Osteoblast (primary cell): Measurements from ENCODE around the gene CLDN5. TPM values are rescaled to one million over a fixed set of nuclear protein-coding genes. Genes with fewer than 3 reads are reported as not detected.

Experiments used
- DNase-seq: peaks from one replicate; pipeline ENCODE4 v3.0.0; 2011; ENCODE audit warnings: low spot score, mixed read lengths; ENCODE audit not compliant: insufficient read length; ENCODE audit errors: missing footprints
- H2AFZ ChIP-seq: 2 replicates; pipeline ENCODE4 v1.6.0; 2011; ENCODE audit warnings: mild to moderate bottlenecking, low read length
- H3K27ac ChIP-seq: 2 replicates; pipeline ENCODE4 v1.5.1; 2011; ENCODE audit warnings: mild to moderate bottlenecking, low read depth, low read length, moderate library complexity
- H3K27me3 ChIP-seq: 2 replicates; pipeline ENCODE4 v1.6.0; 2012; ENCODE audit warnings: mild to moderate bottlenecking, control low read depth, inconsistent platforms, low read length, moderate library complexity; ENCODE audit not compliant: insufficient read depth
- H3K36me3 ChIP-seq: 2 replicates; pipeline ENCODE4 v1.5.1; 2011; ENCODE audit warnings: mild to moderate bottlenecking, low read length, control low read depth, moderate library complexity; ENCODE audit not compliant: insufficient read depth
- H3K4me1 ChIP-seq: 2 replicates; pipeline ENCODE4 v1.5.1; 2011; ENCODE audit warnings: mild to moderate bottlenecking, low read length, control low read depth, moderate library complexity; ENCODE audit not compliant: insufficient read depth
- H3K4me2 ChIP-seq: 2 replicates; pipeline ENCODE4 v1.6.0; 2011; ENCODE audit warnings: mild to moderate bottlenecking, low read length; ENCODE audit not compliant: insufficient read depth
- H3K4me3 ChIP-seq: fragments of 200-600 bp; sonication (generic); 3 replicates; pipeline ENCODE4 v1.5.1; 2012; ENCODE audit warnings: mild to moderate bottlenecking, low read length, inconsistent platforms; ENCODE audit not compliant: insufficient read depth
- H3K79me2 ChIP-seq: 2 replicates; pipeline ENCODE4 v1.6.0; 2012; ENCODE audit warnings: mild to moderate bottlenecking, low read length, control low read depth, inconsistent platforms; ENCODE audit not compliant: insufficient read depth
- H3K9me3 ChIP-seq: 2 replicates; pipeline ENCODE4 v1.5.1; 2011; ENCODE audit warnings: low read depth, low read length, control low read depth
- H4K20me1 ChIP-seq: 2 replicates; pipeline ENCODE4 v1.6.0; 2012; ENCODE audit warnings: mild to moderate bottlenecking, low read length, control low read depth; ENCODE audit not compliant: insufficient read depth
- CTCF ChIP-seq: IDR thresholded peaks from 2 replicates; pipeline ENCODE4 v1.5.1; 2011; ENCODE audit warnings: mild to moderate bottlenecking, low read depth, low read length, moderate library complexity; ENCODE audit errors: extremely low read depth
- total RNA-seq: library from RNA; depleted of rRNA; stranded (reverse); fragments of >200 nt; gene quantifications from 2 replicates; pipeline ENCODE4 v1.2.3, GENCODE V29; 2012

Gene CLDN5
- total RNA-seq, 1 donor, result not detected

GRCh38 chr22:19497245-19497644, 27.0 kb downstream of the CLDN5 start:
- H4K20me1 ChIP-seq, result no peaks in the 10 kb centered on the region
- no peaks in the 10 kb centered on the region for H3K36me3 ChIP-seq
- H3K4me1 ChIP-seq, result peaks cover 10% of the 10 kb centered on the region
- TF ChIP-seq CTCF, result no peak
- peak overlapping the region; percentile 10 for H3K4me3 ChIP-seq
- DNase-seq, result peak; percentile 88
- peak overlapping the region; percentile 85 for H3K27ac ChIP-seq
- H2AFZ ChIP-seq, result peak overlapping the region; percentile 98
- H3K79me2 ChIP-seq, result no peaks in the 10 kb centered on the region
- H3K9me3 ChIP-seq, result no peaks in the 10 kb centered on the region
- H3K27me3 ChIP-seq, result no peaks in the 10 kb centered on the region
- H3K4me2 ChIP-seq, result peak overlapping the region; percentile 59

- H2AFZ ChIP-seq, result no peak overlapping the region
These were observed 27.9 kb downstream of the CLDN5 start for GRCh38 chr22:19496324-19496630.

GRCh38 chr22:19495562-19496323, 28.5 kb downstream of the CLDN5 start:
- H3K4me3 ChIP-seq, result no peak overlapping the region
- no peaks in the 10 kb centered on the region for H3K9me3 ChIP-seq
- H3K4me2 ChIP-seq, result no peak overlapping the region
- peak; percentile 47 for DNase-seq
- H3K27ac ChIP-seq, result no peak overlapping the region
- TF ChIP-seq CTCF, result peak; percentile 46
- H3K4me1 ChIP-seq, result peaks cover 10% of the 10 kb centered on the region
- no peaks in the 10 kb centered on the region for H3K79me2 ChIP-seq
- H3K27me3 ChIP-seq, result no peaks in the 10 kb centered on the region
- no peaks in the 10 kb centered on the region for H4K20me1 ChIP-seq
- H3K36me3 ChIP-seq, result no peaks in the 10 kb centered on the region
- no peak overlapping the region for H2AFZ ChIP-seq

More at GRCh38 chr22:19496324-19496630, 27.9 kb downstream of the CLDN5 start:
- no peaks in the 10 kb centered on the region for H4K20me1 ChIP-seq
- H3K27me3 ChIP-seq, result no peaks in the 10 kb centered on the region
- H3K36me3 ChIP-seq, result no peaks in the 10 kb centered on the region
- no peaks in the 10 kb centered on the region for H3K79me2 ChIP-seq
- H3K4me3 ChIP-seq, result no peak overlapping the region
- H3K4me2 ChIP-seq, result no peak overlapping the region
- no peak for DNase-seq
- peak overlapping the region; percentile 85 for H3K27ac ChIP-seq
- no peaks in the 10 kb centered on the region for H3K9me3 ChIP-seq
- peaks cover 10% of the 10 kb centered on the region for H3K4me1 ChIP-seq
- no peak for TF ChIP-seq CTCF

GRCh38 chr22:19494676-19495173, 29.5 kb downstream of the CLDN5 start:
- H4K20me1 ChIP-seq, result no peaks in the 10 kb centered on the region
- no peak for TF ChIP-seq CTCF
- H3K4me3 ChIP-seq, result no peak overlapping the region
- no peak overlapping the region for H3K27ac ChIP-seq
- no peaks in the 10 kb centered on the region for H3K79me2 ChIP-seq
- no peak overlapping the region for H3K4me2 ChIP-seq
- H3K9me3 ChIP-seq, result no peaks in the 10 kb centered on the region
- peaks cover 10% of the 10 kb centered on the region for H3K4me1 ChIP-seq
- no peaks in the 10 kb centered on the region for H3K36me3 ChIP-seq
- no peak for DNase-seq
- H3K27me3 ChIP-seq, result no peaks in the 10 kb centered on the region
- H2AFZ ChIP-seq, result no peak overlapping the region
